Karpas-422 (cell line): ENCODE results near the gene PPP1CA. TPM values are rescaled to one million over a fixed set of nuclear protein-coding genes. Genes with fewer than 3 reads are reported as not detected.

Source experiments
- DNase-seq: peaks from one replicate; pipeline ENCODE4 v3.0.0-alpha.2; 2015
- H2AFZ ChIP-seq: fragments of 200-600 bp; sonication (generic); 2 replicates; pipeline ENCODE4 v1.6.1; 2014; ENCODE audit warnings: antibody characterized with exemption, low read length, mixed read lengths
- H3K27ac ChIP-seq: fragments of 200-600 bp; sonication (generic); 2 replicates; pipeline ENCODE4 v1.5.1; 2014; ENCODE audit warnings: mild to moderate bottlenecking, low read length, moderate library complexity
- H3K27me3 ChIP-seq: fragments of 200-600 bp; sonication (generic); 2 replicates; pipeline ENCODE4 v1.6.1; 2014; ENCODE audit warnings: low read length, mixed read lengths
- H3K36me3 ChIP-seq: fragments of 200-600 bp; sonication (generic); 2 replicates; pipeline ENCODE4 v1.6.1; 2014; ENCODE audit warnings: low read length, mixed read lengths; ENCODE audit not compliant: insufficient read depth
- H3K4me1 ChIP-seq: fragments of 200-600 bp; sonication (generic); 2 replicates; pipeline ENCODE4 v1.6.1; 2014; ENCODE audit warnings: mild to moderate bottlenecking, low read length, mixed read lengths
- H3K4me2 ChIP-seq: fragments of 200-600 bp; sonication (generic); 2 replicates; pipeline ENCODE4 v1.6.1; 2014; ENCODE audit warnings: low read length, low read depth, mild to moderate bottlenecking; ENCODE audit not compliant: poor library complexity, severe bottlenecking
- H3K4me3 ChIP-seq: fragments of 200-600 bp; sonication (generic); 2 replicates; pipeline ENCODE4 v1.5.1; 2014; ENCODE audit warnings: mild to moderate bottlenecking, antibody characterized with exemption, low read length, mixed read lengths
- H3K79me2 ChIP-seq: fragments of 200-600 bp; sonication (generic); 2 replicates; pipeline ENCODE4 v1.6.1; 2014; ENCODE audit warnings: mild to moderate bottlenecking, low read length, mixed read lengths
- H3K9ac ChIP-seq: fragments of 200-600 bp; sonication (generic); 2 replicates; pipeline ENCODE4 v1.6.0; 2014; ENCODE audit warnings: low read length
- H3K9me2 ChIP-seq: fragments of 200-600 bp; sonication (generic), shearing (Covaris generic); replicated peaks from 2 replicates; pipeline ENCODE4 v1.6.0; 2014; ENCODE audit warnings: mild to moderate bottlenecking, low read length, moderate library complexity; ENCODE audit not compliant: insufficient read depth
- H3K9me3 ChIP-seq: fragments of 300-700, 200-600 bp; sonication (generic); 2 replicates; pipeline ENCODE4 v1.6.1; 2014; ENCODE audit warnings: low read length, mixed read lengths
- H4K20me1 ChIP-seq: fragments of 200-600 bp; sonication (generic); 2 replicates; pipeline ENCODE4 v1.6.1; 2014; ENCODE audit warnings: mild to moderate bottlenecking, antibody characterized with exemption, low read length, low read depth; ENCODE audit not compliant: insufficient read depth
- total RNA-seq: library from RNA; depleted of rRNA; stranded (reverse); fragments of >200 nt; shearing (Covaris generic); gene quantifications from 2 replicates; pipeline ENCODE4 v1.2.3, GENCODE V29; 2014; ENCODE audit warnings: low replicate concordance

Gene PPP1CA
- total RNA-seq, 1 experiment from 2014 or later, result 218 TPM

DNA sequence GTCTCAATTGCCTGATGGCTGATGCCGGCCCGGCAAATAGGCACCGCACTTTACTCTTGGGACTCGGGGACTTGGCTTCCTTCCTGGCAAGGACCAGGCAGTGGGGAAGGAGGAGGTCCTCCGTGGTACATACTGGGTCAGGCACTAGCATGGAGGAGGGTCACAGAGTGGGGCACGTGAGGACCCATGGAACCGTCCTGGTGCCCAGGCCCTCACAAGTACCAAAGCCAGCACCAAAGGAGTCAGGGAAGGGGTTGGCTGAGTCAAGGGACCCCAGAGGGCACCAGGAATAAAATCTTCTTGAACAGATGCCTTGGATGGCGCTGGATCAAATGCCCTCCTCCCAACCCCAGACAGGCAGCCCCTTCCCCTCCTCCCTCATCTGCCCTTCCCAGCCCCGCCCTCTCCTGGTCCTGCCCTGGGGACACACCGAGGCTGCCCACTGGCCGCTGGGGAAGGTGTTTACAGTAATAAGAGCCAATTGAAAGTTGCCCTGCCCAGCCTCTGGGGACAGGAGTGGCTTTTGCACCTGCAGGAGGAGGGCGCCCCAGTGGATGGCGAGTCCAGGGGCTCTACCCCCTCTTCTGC lies 8.2 kb upstream of the PPP1CA start:
- Histone ChIP-seq H3K9me3 (no peaks in the 10 kb centered on the region), H3K9ac (peak overlapping the region; percentile 97), H3K4me2 (peak overlapping the region; percentile 96), H3K4me1 (peaks cover 86% of the 10 kb centered on the region), H4K20me1 (peaks cover 4% of the 10 kb centered on the region; the same call in 1 of the 2 replicates), H2AFZ (no peak overlapping the region), H3K27me3 (no peaks in the 10 kb centered on the region), H3K4me3 (peak overlapping the region; percentile 93; the same call in 1 of the 2 replicates), H3K36me3 (no peaks in the 10 kb centered on the region), H3K79me2 (no peaks in the 10 kb centered on the region), H3K9me2 (no peaks in the 10 kb centered on the region), H3K27ac (peak overlapping the region; percentile 92)
- peak; percentile 84 for DNase-seq

DNA sequence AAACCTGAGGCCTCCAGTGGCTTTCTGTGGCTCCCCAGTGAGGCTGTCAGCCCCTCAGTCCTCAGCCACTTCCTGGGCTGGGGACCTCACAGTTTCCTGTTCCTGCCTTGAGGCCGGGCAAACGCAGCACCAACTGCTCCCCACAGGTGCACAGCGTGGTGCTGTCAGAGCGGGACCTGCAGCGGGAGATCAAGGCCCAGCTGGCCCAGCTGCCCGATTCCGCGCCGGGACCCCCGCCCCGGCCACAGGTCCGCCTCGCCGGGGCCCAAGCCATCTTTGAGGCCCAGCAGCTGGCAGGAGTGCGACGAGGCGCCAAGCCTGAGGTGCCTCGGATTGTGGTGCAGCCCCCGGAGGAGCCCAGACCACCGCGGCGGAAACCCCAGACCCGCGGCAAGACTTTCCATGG lies 7.6 kb upstream of the PPP1CA start:
- Histone ChIP-seq H3K79me2 (peaks cover 3% of the 10 kb centered on the region), H3K9me3 (no peaks in the 10 kb centered on the region), H3K9ac (peak overlapping the region; percentile 97), H4K20me1 (peaks cover 4% of the 10 kb centered on the region; the same call in 1 of the 2 replicates), H3K27me3 (no peaks in the 10 kb centered on the region), H3K4me2 (peak overlapping the region; percentile 96), H3K27ac (peak overlapping the region; percentile 92), H2AFZ (no peak overlapping the region), H3K9me2 (no peaks in the 10 kb centered on the region), H3K4me1 (peaks cover 92% of the 10 kb centered on the region), H3K4me3 (peak overlapping the region; percentile 93; the same call in 1 of the 2 replicates), H3K36me3 (no peaks in the 10 kb centered on the region)
- peak; percentile 84 for DNase-seq

DNA sequence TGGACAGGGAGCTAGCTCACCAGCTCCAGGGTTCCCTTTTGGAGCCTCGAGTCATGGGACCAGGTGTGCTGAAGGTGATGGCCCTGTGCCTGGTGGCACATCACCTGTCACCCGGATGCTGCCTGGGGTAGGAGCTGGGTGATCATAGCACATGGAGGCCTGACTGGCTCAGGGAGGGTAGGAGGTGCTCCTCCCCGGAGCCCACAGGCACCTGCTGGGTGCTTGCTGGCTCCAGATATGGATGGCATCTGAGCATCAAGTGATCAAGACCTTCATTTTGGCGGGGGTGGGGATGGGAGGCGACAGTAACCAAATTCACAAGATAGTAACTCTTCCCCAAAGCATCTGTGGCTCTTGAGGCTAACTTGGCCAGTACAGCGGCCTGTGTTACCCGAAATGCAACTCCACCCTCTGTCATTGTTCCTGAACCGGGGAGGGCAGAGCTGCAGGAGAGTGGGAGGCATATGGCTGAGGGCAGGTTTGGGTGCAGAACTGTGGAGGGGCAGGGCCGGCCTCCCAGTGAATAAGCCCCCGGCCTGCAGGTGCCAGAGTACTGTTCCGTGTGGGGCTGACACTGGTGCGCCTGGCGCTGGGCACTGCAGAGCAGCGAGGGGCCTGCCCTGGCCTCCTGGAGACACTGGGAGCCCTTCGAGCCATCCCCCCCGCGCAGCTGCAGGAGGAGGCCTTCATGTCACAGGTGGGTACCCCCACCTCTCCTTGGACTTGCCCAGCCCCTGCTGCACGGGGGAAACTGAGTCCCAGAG lies 7.0 kb upstream of the PPP1CA start:
- peak overlapping the region; percentile 92 for H3K27ac ChIP-seq
- peaks cover 97% of the 10 kb centered on the region for H3K4me1 ChIP-seq
- peaks cover 4% of the 10 kb centered on the region; the same call in 1 of the 2 replicates for H4K20me1 ChIP-seq
- H3K4me3 ChIP-seq, result peak overlapping the region; percentile 93; the same call in 1 of the 2 replicates
- no peak for DNase-seq
- peaks cover 8% of the 10 kb centered on the region for H3K79me2 ChIP-seq
- no peaks in the 10 kb centered on the region for H3K9me3 ChIP-seq
- H3K9ac ChIP-seq, result peak overlapping the region; percentile 97
- H3K9me2 ChIP-seq, result no peaks in the 10 kb centered on the region
- H3K36me3 ChIP-seq, result no peaks in the 10 kb centered on the region
- H3K27me3 ChIP-seq, result no peaks in the 10 kb centered on the region
- peak overlapping the region; percentile 96 for H3K4me2 ChIP-seq
- no peak overlapping the region for H2AFZ ChIP-seq

DNA sequence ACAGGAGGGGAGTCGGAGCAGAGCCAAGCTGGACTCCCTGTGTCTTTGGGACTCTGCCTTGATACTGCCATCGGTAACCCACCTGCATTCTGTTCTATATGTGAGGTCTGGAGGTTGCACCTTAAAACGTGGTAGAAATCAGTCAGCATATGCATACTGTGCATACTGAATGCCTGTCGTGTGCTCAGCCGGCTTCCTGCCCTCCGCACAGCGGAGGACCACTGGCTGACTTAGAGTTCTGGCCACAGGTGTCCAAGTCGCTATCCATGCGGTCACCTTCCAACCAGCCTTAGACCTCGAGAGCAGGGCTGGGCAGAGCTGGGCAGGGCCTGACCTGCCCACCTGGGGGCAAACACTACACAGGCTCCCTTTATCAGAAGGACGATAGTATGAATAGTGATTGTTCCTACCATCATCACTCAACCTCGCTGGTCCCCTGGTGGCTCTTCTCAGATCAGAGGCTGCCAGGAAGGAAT lies 6.1 kb upstream of the PPP1CA start:
- Histone ChIP-seq H3K9me3 (no peaks in the 10 kb centered on the region), H3K27ac (peak overlapping the region; percentile 92), H4K20me1 (peaks cover 4% of the 10 kb centered on the region; the same call in 1 of the 2 replicates), H2AFZ (no peak overlapping the region), H3K36me3 (no peaks in the 10 kb centered on the region), H3K4me2 (peak overlapping the region; percentile 96), H3K27me3 (no peaks in the 10 kb centered on the region), H3K9me2 (no peaks in the 10 kb centered on the region), H3K4me1 (peaks cover 98% of the 10 kb centered on the region), H3K4me3 (peak overlapping the region; percentile 93; the same call in 1 of the 2 replicates), H3K79me2 (peaks cover 8% of the 10 kb centered on the region), H3K9ac (peak overlapping the region; percentile 97)
- no peak for DNase-seq

DNA sequence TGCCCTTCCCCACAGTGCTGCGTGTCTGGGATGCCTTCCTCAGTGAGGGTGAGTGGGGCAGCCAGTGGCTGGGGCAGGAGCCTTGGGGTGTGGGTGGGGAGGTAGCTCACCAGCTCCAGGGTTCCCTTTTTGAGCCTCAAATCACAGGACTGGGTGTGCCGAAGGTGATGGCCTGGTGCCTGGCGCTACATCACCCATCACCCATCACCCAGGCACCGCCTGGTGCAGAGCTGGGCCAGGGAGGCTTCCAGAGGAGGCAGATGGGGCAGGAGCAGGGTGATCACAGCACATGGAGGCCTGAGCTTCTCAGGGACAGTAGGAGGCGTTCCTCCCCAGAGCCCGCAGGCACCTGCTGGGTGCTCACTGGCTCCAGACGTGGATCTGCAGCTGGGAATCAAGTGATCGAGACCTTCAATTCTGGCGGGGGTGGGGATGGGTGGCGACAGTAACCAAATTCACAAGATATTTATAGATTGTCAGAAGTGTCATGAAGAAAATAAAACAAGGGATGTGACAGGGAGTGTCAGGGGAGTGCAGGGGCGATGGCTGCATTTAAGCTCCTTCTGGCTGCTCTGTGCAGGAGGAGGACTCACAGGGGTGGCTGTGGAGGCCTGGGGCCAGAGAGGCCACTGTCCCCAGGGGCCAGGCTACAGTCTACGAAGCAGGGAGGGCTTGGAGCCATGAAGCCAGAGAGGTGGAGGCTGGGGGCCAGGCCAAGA lies 5.5 kb upstream of the PPP1CA start:
- H2AFZ ChIP-seq, result no peak overlapping the region
- H3K9me3 ChIP-seq, result no peaks in the 10 kb centered on the region
- H4K20me1 ChIP-seq, result peaks cover 4% of the 10 kb centered on the region; the same call in 1 of the 2 replicates
- peak; percentile 76 for DNase-seq
- H3K9me2 ChIP-seq, result no peaks in the 10 kb centered on the region
- peak overlapping the region; percentile 97 for H3K9ac ChIP-seq
- H3K27me3 ChIP-seq, result no peaks in the 10 kb centered on the region
- peak overlapping the region; percentile 92 for H3K27ac ChIP-seq
- peaks cover 8% of the 10 kb centered on the region for H3K79me2 ChIP-seq
- peak overlapping the region; percentile 96 for H3K4me2 ChIP-seq
- no peaks in the 10 kb centered on the region for H3K36me3 ChIP-seq
- H3K4me1 ChIP-seq, result peaks cover 98% of the 10 kb centered on the region
- H3K4me3 ChIP-seq, result peak overlapping the region; percentile 93; the same call in 1 of the 2 replicates

DNA sequence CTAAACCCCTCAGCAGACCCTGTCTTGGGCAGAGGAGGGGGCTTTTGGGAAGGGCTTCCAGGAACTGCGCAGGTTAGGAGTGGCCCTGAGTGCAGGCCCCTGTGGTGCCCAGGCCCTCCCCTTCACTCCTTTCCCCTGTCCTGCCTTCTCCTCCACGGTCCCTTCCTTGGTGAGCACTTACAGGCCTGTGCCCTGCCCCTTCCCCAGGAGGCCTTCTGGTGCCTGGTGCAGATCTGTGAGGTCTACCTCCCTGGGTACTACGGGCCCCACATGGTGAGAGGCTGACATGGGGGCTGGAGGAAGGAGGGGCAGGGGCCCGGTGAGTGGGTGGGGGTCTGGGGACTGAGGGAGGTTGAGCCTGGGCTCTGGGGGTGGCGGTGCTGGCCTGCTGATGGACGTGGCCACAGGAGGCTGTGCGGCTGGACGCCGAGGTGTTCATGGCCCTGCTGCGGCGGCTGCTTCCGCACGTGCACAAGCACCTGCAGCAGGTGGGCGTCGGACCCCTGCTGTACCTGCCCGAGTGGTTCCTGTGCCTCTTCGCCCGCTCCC lies 4.8 kb upstream of the PPP1CA start:
- H3K27ac ChIP-seq, result peak overlapping the region; percentile 92
- H2AFZ ChIP-seq, result no peak overlapping the region
- H3K27me3 ChIP-seq, result no peaks in the 10 kb centered on the region
- H4K20me1 ChIP-seq, result peaks cover 4% of the 10 kb centered on the region; the same call in 1 of the 2 replicates
- no peaks in the 10 kb centered on the region for H3K9me3 ChIP-seq
- H3K36me3 ChIP-seq, result no peaks in the 10 kb centered on the region
- H3K4me1 ChIP-seq, result peaks cover 95% of the 10 kb centered on the region
- peak overlapping the region; percentile 97 for H3K9ac ChIP-seq
- peak overlapping the region; percentile 96 for H3K4me2 ChIP-seq
- no peak for DNase-seq
- no peaks in the 10 kb centered on the region for H3K9me2 ChIP-seq
- peaks cover 8% of the 10 kb centered on the region for H3K79me2 ChIP-seq
- peak overlapping the region; percentile 93; the same call in 1 of the 2 replicates for H3K4me3 ChIP-seq

DNA sequence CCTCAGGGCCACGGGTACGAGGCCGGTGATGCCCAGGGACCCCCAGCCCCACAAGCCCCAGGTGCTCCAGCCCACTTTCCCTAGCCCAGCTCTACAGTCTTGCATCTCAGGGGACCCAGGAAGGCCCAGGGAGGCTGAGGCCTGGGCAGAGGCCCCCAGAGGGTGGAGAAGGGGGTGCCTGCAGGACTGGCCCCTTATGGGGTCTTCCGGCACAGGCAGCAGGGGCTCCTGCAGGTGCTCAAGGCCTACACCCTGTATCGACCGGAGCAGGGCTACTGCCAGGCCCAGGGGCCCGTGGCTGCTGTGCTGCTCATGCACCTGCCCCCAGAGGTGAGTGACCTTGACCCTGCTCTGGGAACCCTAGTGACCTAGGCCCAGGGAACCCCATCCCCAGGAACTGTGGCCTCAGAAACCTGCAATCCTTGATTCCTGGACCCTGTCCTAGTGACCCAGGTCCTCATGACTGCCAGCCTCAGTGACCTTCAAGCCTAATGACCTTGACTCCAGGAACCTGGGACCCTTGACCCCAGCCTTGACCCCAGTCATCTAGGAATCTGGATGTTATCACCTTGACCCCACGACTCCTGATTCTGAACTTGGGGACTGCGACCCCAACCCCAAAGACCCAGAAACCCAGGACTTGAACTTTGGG lies 4.2 kb upstream of the PPP1CA start:
- H3K9me2 ChIP-seq, result no peaks in the 10 kb centered on the region
- H3K4me3 ChIP-seq, result peak overlapping the region; percentile 93; the same call in 1 of the 2 replicates
- peak overlapping the region; percentile 92 for H3K27ac ChIP-seq
- H3K4me2 ChIP-seq, result peak overlapping the region; percentile 96
- H3K9me3 ChIP-seq, result no peaks in the 10 kb centered on the region
- H4K20me1 ChIP-seq, result peaks cover 5% of the 10 kb centered on the region; the same call in 1 of the 2 replicates
- no peaks in the 10 kb centered on the region for H3K36me3 ChIP-seq
- peaks cover 14% of the 10 kb centered on the region for H3K79me2 ChIP-seq
- no peaks in the 10 kb centered on the region for H3K27me3 ChIP-seq
- DNase-seq, result no peak
- H2AFZ ChIP-seq, result no peak overlapping the region
- peak overlapping the region; percentile 97 for H3K9ac ChIP-seq
- peaks cover 89% of the 10 kb centered on the region for H3K4me1 ChIP-seq
